ENCODE data around the gene CLTA.

DNA sequence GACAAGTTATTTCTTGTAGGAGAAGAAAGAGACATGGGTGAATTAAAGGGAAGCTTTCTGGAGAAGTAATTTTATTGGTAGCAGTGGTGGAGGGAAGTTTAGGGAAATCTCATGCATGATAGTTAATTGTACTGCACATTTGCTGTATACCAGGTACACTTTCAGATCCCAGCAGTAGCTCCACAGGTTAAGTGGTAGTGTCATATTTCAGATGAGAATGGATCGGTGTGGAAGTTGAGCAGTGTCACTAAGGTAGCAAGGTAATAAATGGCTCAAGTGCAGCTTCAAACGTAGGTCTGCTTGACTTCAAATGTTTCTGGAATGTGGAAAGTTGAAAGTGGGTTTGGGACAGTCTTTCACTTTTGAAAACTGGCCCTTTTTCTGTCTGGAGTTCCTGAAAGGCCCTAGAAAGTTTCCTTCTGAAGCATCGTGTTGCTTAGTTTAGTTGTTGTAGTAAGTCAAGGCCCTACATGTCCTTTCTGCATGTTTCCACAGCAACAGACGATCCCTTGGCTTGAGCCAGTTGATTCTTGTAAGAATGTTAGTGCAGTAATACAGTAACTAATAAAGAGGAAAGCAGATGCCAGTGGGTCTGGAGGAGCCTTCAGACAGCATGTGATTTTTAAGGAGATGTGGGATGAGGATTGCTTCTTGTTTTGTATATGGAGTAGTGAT lies 3.7 kb downstream of the CLTA start:
- TF ChIP-seq, protein P1, sequence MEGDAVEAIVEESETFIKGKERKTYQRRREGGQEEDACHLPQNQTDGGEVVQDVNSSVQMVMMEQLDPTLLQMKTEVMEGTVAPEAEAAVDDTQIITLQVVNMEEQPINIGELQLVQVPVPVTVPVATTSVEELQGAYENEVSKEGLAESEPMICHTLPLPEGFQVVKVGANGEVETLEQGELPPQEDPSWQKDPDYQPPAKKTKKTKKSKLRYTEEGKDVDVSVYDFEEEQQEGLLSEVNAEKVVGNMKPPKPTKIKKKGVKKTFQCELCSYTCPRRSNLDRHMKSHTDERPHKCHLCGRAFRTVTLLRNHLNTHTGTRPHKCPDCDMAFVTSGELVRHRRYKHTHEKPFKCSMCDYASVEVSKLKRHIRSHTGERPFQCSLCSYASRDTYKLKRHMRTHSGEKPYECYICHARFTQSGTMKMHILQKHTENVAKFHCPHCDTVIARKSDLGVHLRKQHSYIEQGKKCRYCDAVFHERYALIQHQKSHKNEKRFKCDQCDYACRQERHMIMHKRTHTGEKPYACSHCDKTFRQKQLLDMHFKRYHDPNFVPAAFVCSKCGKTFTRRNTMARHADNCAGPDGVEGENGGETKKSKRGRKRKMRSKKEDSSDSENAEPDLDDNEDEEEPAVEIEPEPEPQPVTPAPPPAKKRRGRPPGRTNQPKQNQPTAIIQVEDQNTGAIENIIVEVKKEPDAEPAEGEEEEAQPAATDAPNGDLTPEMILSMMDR (optimal IDR thresholded peaks at IDR 0.05 in 1 of 3, IDR thresholded peaks at IDR 0.05 in 1 of 3, conservative IDR thresholded peaks at IDR 0.05 in 1 of 3; ENCODE audit: extremely low read depth in 1 of 3, insufficient read depth in 2 of 3, low read length in 3 of 3): no peak
- TF ChIP-seq EZH2 (IDR thresholded peaks at IDR 0.05; ENCODE audit: low read length): no peak
